ENCODE data around the gene AGPAT3.

AGPAT3 gene

GRCh38 chr21:43938751-43939442 is 73.9 kb downstream of the AGPAT3 start:
- H3K27ac ChIP-seq: no peak overlapping the region; the same call in 1 of the 2 replicates
- TF ChIP-seq, protein P1, sequence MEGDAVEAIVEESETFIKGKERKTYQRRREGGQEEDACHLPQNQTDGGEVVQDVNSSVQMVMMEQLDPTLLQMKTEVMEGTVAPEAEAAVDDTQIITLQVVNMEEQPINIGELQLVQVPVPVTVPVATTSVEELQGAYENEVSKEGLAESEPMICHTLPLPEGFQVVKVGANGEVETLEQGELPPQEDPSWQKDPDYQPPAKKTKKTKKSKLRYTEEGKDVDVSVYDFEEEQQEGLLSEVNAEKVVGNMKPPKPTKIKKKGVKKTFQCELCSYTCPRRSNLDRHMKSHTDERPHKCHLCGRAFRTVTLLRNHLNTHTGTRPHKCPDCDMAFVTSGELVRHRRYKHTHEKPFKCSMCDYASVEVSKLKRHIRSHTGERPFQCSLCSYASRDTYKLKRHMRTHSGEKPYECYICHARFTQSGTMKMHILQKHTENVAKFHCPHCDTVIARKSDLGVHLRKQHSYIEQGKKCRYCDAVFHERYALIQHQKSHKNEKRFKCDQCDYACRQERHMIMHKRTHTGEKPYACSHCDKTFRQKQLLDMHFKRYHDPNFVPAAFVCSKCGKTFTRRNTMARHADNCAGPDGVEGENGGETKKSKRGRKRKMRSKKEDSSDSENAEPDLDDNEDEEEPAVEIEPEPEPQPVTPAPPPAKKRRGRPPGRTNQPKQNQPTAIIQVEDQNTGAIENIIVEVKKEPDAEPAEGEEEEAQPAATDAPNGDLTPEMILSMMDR (conservative IDR thresholded peaks at IDR 0.05): peak; percentile 64

DNA sequence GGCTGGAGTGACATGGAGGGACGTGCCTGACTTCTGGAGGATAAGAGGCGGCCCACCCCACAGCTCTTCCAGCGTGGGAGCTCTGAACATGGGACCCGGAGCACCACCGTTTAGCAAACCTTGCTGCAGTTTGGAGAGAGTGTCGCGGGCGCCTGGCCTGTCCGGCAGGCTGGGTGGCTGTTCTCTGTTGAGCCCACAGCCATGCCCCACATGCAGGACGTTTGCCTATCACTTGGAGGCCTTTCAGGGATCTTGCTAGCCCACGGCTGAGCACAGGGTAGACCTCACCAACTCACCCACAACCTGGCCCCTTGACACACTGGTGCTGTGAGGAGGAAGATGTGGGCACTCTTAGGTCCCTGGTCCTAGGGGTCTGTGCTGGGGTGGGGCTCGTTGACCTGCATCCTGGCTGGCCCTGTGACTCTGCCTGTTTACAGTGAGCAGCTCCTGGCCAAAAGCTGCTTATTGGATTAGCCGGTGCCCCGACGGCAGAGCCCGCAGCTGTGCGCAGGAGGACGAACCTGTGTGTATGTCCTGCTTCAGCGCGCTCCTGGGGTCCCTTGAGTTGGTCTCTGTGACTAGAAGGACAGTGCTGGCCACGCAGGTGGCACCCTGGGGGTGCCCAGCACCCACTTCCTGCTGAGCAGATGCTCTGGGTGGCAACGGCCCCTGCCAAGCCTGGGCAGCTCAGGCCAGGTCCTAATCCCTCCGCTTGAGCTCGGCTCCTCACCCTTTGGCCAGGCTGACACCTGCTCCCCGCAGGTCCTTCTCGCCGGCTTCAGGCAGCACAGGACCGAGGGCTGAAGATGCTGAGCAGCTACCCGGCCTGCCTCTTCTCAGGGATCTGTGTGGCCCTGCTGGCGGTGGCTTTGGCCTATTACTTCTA is 74.7 kb downstream of the AGPAT3 start:
- peak overlapping the region; percentile 10; the same call in 1 of the 2 replicates for H3K27ac ChIP-seq
- TF ChIP-seq, protein P1 (conservative IDR thresholded peaks at IDR 0.05): 0 out of 2 replicates have a peak, but pooled peaks have one; percentile 11

GRCh38 chr21:43940329-43941050 is 75.5 kb downstream of the AGPAT3 start:
- TF ChIP-seq, protein P1 (conservative IDR thresholded peaks at IDR 0.05): no peak
- peak overlapping the region; percentile 10; the same call in 1 of the 2 replicates for H3K27ac ChIP-seq

DNA sequence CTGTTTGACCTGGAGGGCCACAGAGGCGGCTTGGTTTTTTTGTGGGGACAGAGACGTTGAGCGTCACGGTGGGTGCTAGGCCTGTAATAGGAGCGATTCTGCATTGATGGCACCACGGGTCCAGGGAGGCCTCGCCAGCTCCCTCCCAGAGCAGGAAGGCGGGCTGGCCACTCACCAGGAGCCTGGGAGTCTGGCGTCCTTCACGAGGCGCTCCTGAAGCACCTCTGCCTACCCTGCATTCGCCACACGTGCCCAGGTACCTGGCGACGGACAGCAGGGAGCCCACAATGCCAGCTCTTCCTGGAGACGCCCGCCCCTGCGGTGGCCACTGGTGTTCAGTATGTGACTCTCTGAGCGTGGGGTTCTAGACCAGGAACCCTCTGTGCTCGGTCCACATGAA is 77.2 kb downstream of the AGPAT3 start:
- H3K27ac ChIP-seq: no peak overlapping the region
- TF ChIP-seq, protein P1 (conservative IDR thresholded peaks at IDR 0.05): no peak

GRCh38 chr21:43942621-43943020 is 77.6 kb downstream of the AGPAT3 start:
- TF ChIP-seq, protein P1 (conservative IDR thresholded peaks at IDR 0.05): no peak
- no peak overlapping the region for H3K27ac ChIP-seq

DNA sequence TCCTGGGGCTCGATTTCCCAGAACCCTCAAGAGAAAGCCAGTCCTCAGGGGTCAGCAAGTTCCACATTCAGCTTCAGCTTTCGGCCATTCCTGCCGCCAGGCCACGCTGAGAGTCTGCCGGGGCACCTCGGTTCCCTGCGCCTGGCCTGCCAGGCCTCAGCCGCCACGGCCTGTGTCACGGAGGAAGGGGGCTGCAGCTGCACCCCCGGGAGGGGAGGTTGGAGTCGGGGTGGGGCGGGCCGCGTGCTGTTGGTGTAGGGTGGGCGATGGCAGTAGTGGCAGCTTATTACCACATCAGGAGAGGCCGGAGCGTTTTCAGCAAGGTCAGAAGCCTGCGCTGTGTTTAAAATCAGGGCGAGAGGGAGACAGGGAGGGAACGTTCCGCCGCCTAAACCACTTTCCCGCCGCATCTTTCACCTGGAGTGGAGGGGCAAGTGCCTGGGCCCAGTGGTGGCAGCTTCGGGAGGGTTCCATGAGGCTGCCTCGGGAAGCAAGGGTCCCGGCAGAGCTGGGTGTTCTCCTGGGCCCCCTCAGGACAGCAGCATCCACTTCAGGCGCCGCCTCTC is 78.6 kb downstream of the AGPAT3 start:
- TF ChIP-seq, protein P1 (conservative IDR thresholded peaks at IDR 0.05): no peak
- peak overlapping the region; percentile 32; the same call in 1 of the 2 replicates for H3K27ac ChIP-seq
